ENCODE data around the gene NCBP1.

The NCBP1 gene

GRCh38 chr9:97695995-97696802, 62.6 kb downstream of the NCBP1 start:
- Histone ChIP-seq H3K4me2 (ENCODE audit: low read length) (peak overlapping the region; percentile 77), H3K36me3 (ENCODE audit: control insufficient read depth, low read length) (peaks cover 19% of the 10 kb centered on the region), H3K27ac (ENCODE audit: low read depth, low read length) (peak overlapping the region; percentile 39), H4K20me1 (ENCODE audit: control insufficient read depth, insufficient read depth, low read depth, low read length) (no peaks in the 10 kb centered on the region), H3K27me3 (ENCODE audit: control insufficient read depth, low read length) (no peaks in the 10 kb centered on the region), H3K79me2 (ENCODE audit: control insufficient read depth, low read length) (peaks cover 36% of the 10 kb centered on the region), H3F3A (ENCODE audit: control insufficient read depth, insufficient read depth) (no peaks in the 10 kb centered on the region), H3K9me2 (replicated peaks; ENCODE audit: control insufficient read depth, low read length) (no peaks in the 10 kb centered on the region), H3K4me1 (ENCODE audit: control insufficient read depth, low read length) (peaks cover 54% of the 10 kb centered on the region), H3K4me3 (ENCODE audit: low read length) (peak overlapping the region; percentile 80), H3K9me3 (ENCODE audit: control insufficient read depth, insufficient read depth, low read length) (no peaks in the 10 kb centered on the region)
- TF ChIP-seq, protein P1, sequence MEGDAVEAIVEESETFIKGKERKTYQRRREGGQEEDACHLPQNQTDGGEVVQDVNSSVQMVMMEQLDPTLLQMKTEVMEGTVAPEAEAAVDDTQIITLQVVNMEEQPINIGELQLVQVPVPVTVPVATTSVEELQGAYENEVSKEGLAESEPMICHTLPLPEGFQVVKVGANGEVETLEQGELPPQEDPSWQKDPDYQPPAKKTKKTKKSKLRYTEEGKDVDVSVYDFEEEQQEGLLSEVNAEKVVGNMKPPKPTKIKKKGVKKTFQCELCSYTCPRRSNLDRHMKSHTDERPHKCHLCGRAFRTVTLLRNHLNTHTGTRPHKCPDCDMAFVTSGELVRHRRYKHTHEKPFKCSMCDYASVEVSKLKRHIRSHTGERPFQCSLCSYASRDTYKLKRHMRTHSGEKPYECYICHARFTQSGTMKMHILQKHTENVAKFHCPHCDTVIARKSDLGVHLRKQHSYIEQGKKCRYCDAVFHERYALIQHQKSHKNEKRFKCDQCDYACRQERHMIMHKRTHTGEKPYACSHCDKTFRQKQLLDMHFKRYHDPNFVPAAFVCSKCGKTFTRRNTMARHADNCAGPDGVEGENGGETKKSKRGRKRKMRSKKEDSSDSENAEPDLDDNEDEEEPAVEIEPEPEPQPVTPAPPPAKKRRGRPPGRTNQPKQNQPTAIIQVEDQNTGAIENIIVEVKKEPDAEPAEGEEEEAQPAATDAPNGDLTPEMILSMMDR (IDR thresholded peaks at IDR 0.05; ENCODE audit: low read depth, low read length, poor library complexity, severe bottlenecking): no peak
- TF ChIP-seq EZH2phosphoT487 (IDR thresholded peaks at IDR 0.05; ENCODE audit: borderline replicate concordance, low read length): no peak

GRCh38 chr9:97696803-97697601, 63.4 kb downstream of the NCBP1 start, which contains the start of gene XPA:
Gene XPA, minus strand, starts transcription at chr9:97697340. Its CDS starts 48 bp downstream, at chr9:97697292.
- no peak for TF ChIP-seq EZH2phosphoT487 (IDR thresholded peaks at IDR 0.05; ENCODE audit: borderline replicate concordance, low read length)
- TF ChIP-seq, protein P1 (IDR thresholded peaks at IDR 0.05; ENCODE audit: low read depth, low read length, poor library complexity, severe bottlenecking): no peak
- H3K9me2 ChIP-seq (replicated peaks; ENCODE audit: control insufficient read depth, low read length): no peaks in the 10 kb centered on the region
- H3K27ac ChIP-seq (ENCODE audit: low read depth, low read length): peak within 1 kb of the TSS; percentile 39
- no peaks in the 10 kb centered on the region for H3K9me3 ChIP-seq (ENCODE audit: control insufficient read depth, insufficient read depth, low read length)
- peaks cover 17% of the 10 kb centered on the region for H3K36me3 ChIP-seq (ENCODE audit: control insufficient read depth, low read length)
- H4K20me1 ChIP-seq (ENCODE audit: control insufficient read depth, insufficient read depth, low read depth, low read length): no peaks in the 10 kb centered on the region
- H3K4me2 ChIP-seq (ENCODE audit: low read length): peak within 1 kb of the TSS; percentile 77
- no peaks in the 10 kb centered on the region for H3K27me3 ChIP-seq (ENCODE audit: control insufficient read depth, low read length)
- peaks cover 54% of the 10 kb centered on the region for H3K4me1 ChIP-seq (ENCODE audit: control insufficient read depth, low read length)
- H3K4me3 ChIP-seq (ENCODE audit: low read length): peak within 1 kb of the TSS; percentile 80
- H3K79me2 ChIP-seq (ENCODE audit: control insufficient read depth, low read length): peaks cover 36% of the 10 kb centered on the region
- no peaks in the 10 kb centered on the region for H3F3A ChIP-seq (ENCODE audit: control insufficient read depth, insufficient read depth)

- H3K27me3 ChIP-seq (ENCODE audit: control insufficient read depth, low read length): peaks cover 2% of the 10 kb centered on the region; the same call in 1 of the 2 replicates
- H3K4me2 ChIP-seq (ENCODE audit: low read length): peak overlapping the region; percentile 77
- H3K4me3 ChIP-seq (ENCODE audit: low read length): peak overlapping the region; percentile 80
Measured at GRCh38 chr9:97697837-97698236, 64.2 kb downstream of the NCBP1 start.

More at GRCh38 chr9:97697837-97698236, 64.2 kb downstream of the NCBP1 start:
- H4K20me1 ChIP-seq (ENCODE audit: control insufficient read depth, insufficient read depth, low read depth, low read length): no peaks in the 10 kb centered on the region
- H3K9me2 ChIP-seq (replicated peaks; ENCODE audit: control insufficient read depth, low read length): no peaks in the 10 kb centered on the region
- peaks cover 36% of the 10 kb centered on the region for H3K79me2 ChIP-seq (ENCODE audit: control insufficient read depth, low read length)
- TF ChIP-seq EZH2phosphoT487 (IDR thresholded peaks at IDR 0.05; ENCODE audit: borderline replicate concordance, low read length): no peak
- H3K9me3 ChIP-seq (ENCODE audit: control insufficient read depth, insufficient read depth, low read length): no peaks in the 10 kb centered on the region
- no peaks in the 10 kb centered on the region for H3F3A ChIP-seq (ENCODE audit: control insufficient read depth, insufficient read depth)
- peak overlapping the region; percentile 4; the same call in 1 of the 2 replicates for H3K27ac ChIP-seq (ENCODE audit: low read depth, low read length)
- H3K36me3 ChIP-seq (ENCODE audit: control insufficient read depth, low read length): peaks cover 13% of the 10 kb centered on the region
- H3K4me1 ChIP-seq (ENCODE audit: control insufficient read depth, low read length): peaks cover 54% of the 10 kb centered on the region

Data from DOHH2 (cell line).